Thyroid gland (tissue), 4 donors: ENCODE results near the gene PIK3CD. TPM values are rescaled to one million over a fixed set of nuclear protein-coding genes. Genes with fewer than 3 reads are reported as not detected.

Source experiments
- DNase-seq, 2 donors: peaks; one replicate each; pipeline ENCODE4 v3.0.0-alpha.2; 2019
- H3K27ac ChIP-seq, 3 donors: fragments of 200-600 bp; sonication (generic); 1 replicate in 2 of 3; 2 replicates in 1 of 3; pipeline ENCODE4 v1.5.1; 2016 to 2019; ENCODE audit warnings: mild to moderate bottlenecking in 1 of 3, moderate library complexity in 1 of 3
- H3K27me3 ChIP-seq: fragments of 200-600 bp; sonication (generic); one replicate; pipeline ENCODE4 v1.5.1; 2019
- H3K36me3 ChIP-seq, 2 donors: fragments of 200-600 bp; sonication (generic); one replicate each; pipeline ENCODE4 v1.5.1; 2016 to 2019
- H3K4me1 ChIP-seq, 2 donors: fragments of 200-600 bp; sonication (generic); one replicate each; pipeline ENCODE4 v1.5.1; 2017 to 2019
- H3K4me3 ChIP-seq, 3 donors: fragments of 200-600 bp; sonication (generic); replicated peaks in 1 of 3; 1 replicate in 2 of 3; 2 replicates in 1 of 3; pipeline ENCODE4 v1.5.1; 2016; ENCODE audit warnings: mild to moderate bottlenecking in 1 of 3
- H3K9me3 ChIP-seq: fragments of 200-600 bp; sonication (generic); one replicate; pipeline ENCODE4 v1.5.1; 2017
- POLR2A ChIP-seq, 2 donors: fragments of 450-650 bp; IDR thresholded peaks; one replicate each; pipeline ENCODE4 v1.6.1; 2017; ENCODE audit warnings: antibody characterized with exemption in 2 of 2, mild to moderate bottlenecking in 2 of 2, moderate library complexity in 1 of 2
- WGBS, 2 donors: methylation state at CpG; one replicate each; pipeline ENCODE4 v1.1.5; 2017; 5-methylcytosine and 5-hydroxymethylcytosine counted together
- intact Hi-C: fragments of 100-400 bp; cut with DNase I; formaldehyde crosslinking; loops from one replicate; pipeline ENCODE4 v1.15.1; 2023
- total RNA-seq, 4 donors: library from RNA; depleted of rRNA; stranded (reverse); fragments of >200 nt; gene quantifications; one replicate each; pipeline ENCODE4 v1.2.3, GENCODE V29; 2016
- TF ChIP-seq, protein P1 (sequence below), 6 experiments: fragments of 200-600 bp in 3 of 6; fragments of 450-650 bp in 3 of 6; sonication (generic) in 3 of 6; IDR thresholded peaks; one replicate each; pipeline ENCODE4 v1.5.1; 2016 to 2019; ENCODE audit warnings: antibody characterized with exemption in 6 of 6, mild to moderate bottlenecking in 2 of 6, inconsistent platforms in 1 of 6, moderate library complexity in 1 of 6

The PIK3CD gene
- total RNA-seq, 4 donors from 2014 or later = 5.9 to 9.5 (median 7.7) TPM

GRCh38 chr1:9652379-9653209 is 1.1 kb downstream of the PIK3CD start:
- TF ChIP-seq POLR2A (IDR thresholded peaks at IDR 0.05) = no peak
- TF ChIP-seq, protein P1, sequence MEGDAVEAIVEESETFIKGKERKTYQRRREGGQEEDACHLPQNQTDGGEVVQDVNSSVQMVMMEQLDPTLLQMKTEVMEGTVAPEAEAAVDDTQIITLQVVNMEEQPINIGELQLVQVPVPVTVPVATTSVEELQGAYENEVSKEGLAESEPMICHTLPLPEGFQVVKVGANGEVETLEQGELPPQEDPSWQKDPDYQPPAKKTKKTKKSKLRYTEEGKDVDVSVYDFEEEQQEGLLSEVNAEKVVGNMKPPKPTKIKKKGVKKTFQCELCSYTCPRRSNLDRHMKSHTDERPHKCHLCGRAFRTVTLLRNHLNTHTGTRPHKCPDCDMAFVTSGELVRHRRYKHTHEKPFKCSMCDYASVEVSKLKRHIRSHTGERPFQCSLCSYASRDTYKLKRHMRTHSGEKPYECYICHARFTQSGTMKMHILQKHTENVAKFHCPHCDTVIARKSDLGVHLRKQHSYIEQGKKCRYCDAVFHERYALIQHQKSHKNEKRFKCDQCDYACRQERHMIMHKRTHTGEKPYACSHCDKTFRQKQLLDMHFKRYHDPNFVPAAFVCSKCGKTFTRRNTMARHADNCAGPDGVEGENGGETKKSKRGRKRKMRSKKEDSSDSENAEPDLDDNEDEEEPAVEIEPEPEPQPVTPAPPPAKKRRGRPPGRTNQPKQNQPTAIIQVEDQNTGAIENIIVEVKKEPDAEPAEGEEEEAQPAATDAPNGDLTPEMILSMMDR (IDR thresholded peaks at IDR 0.05) = no peak
- DNase-seq = no peak
- Histone ChIP-seq H3K4me1 (peaks cover 4 to 16% of the 10 kb centered on the region in 2 donors), H3K9me3 (no peaks in the 10 kb centered on the region), H3K4me3 (peak overlapping the region in 1 of 3 donors; percentile 38), H3K27ac (no peak overlapping the region), H3K27me3 (no peaks in the 10 kb centered on the region), H3K36me3 (no peaks in the 10 kb centered on the region)
- WGBS, 2 donors = 8 to 9% methylated on average over 35 to 48 of the region's 55 CpGs
- intact Hi-C loops = no loop called here

DNA sequence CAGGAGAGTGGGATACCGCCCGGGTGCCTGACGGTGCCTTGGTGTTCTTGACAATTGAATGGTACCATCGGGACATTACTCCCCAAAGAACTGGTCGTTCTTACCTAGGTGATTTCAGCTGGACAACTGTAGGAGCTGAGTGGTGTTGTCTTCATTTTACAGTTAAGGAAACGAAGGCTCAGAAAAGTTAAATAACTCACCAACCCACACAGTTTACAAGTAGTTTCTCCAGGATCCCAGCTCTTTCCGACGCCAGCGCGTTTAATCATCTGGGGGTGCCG is 1.6 kb downstream of the PIK3CD start:
- H3K4me3 ChIP-seq = no peak overlapping the region
- no peaks in the 10 kb centered on the region for H3K9me3 ChIP-seq
- no peak for DNase-seq
- H3K27me3 ChIP-seq = no peaks in the 10 kb centered on the region
- H3K27ac ChIP-seq = no peak overlapping the region
- no peaks in the 10 kb centered on the region for H3K36me3 ChIP-seq
- intact Hi-C loops = no loop called here
- H3K4me1 ChIP-seq = peaks cover 4 to 16% of the 10 kb centered on the region in 2 donors
- TF ChIP-seq, protein P1 (IDR thresholded peaks at IDR 0.05) = no peak
- no peak for TF ChIP-seq POLR2A (IDR thresholded peaks at IDR 0.05)
- WGBS, 2 donors = 52 to 60% methylated on average over 8 to 11 of the region's 11 CpGs

DNA sequence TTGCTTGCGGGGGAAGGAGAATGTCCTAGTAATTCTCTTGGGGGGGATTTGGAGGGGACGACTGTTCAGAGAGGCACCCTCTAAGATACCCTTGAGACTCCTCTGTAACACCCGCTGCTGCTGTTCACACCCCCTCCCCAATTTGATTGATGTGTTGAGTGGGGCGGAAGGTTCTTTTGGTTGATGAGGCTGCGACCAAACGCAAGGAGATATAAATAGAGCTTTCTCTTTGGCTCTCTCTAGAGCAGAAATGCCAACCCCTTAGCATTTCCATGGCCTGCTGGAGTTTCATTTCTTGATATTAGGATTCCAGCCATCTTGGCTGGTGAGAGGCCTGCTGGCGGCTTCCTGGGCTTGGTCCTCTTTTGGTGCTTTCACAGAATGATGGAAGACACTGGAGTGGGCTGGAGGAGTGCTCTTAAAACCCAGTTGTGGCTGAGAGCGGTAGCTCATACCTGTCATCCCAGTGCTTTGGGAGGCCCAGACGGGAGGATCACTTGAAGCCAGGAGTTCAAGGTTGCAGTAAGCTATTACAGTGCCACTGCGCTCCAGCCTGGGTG is 2.0 kb downstream of the PIK3CD start:
- TF ChIP-seq, protein P1 (IDR thresholded peaks at IDR 0.05) = no peak
- no peak for TF ChIP-seq POLR2A (IDR thresholded peaks at IDR 0.05)
- Histone ChIP-seq H3K27ac (no peak overlapping the region), H3K36me3 (no peaks in the 10 kb centered on the region), H3K4me1 (peaks cover 4 to 16% of the 10 kb centered on the region in 2 donors), H3K9me3 (no peaks in the 10 kb centered on the region), H3K4me3 (no peak overlapping the region), H3K27me3 (no peaks in the 10 kb centered on the region)
- WGBS, 2 donors = 57 to 69% methylated on average over 10 of the region's 10 CpGs
- intact Hi-C loops = no loop called here
- DNase-seq = no peak

DNA sequence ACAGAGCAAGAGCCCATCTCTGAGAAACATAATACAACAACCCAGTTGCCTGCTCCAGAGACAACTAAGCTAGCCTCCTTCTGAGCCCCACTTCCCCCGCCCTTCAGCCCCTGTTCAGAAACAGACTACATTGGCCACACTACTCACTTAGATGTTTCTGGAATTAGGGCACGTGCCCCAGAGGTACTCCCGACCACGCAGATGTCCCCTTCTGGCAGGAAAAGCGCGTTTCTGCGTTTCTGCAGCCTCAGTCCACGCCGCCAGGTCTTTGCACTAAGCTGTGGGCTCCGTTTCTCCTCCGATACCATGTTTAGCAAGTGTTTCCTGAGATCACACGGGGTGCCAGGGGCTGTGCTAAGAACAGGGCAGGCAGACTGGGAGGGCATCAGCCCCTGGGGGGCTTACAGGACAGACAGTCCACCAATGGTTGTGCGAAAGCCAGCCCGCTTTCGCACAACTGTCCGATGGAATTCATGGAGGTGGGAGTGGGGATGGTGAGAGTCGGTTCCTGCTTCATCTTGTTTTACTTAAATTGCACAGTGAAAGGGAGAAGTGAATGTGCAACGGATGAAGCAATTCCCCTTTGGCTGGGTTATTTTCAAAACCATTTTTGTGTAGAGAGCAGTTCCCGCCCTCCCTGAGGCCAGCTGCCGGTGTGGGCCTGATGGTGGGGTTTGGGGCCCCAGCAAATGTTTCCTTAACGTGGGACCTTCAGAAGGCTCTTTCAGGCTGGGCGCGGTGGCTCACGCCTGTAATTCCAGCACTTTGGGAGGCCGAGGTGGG is 2.7 kb downstream of the PIK3CD start:
- 79 to 87% methylated on average over 25 of the region's 25 CpGs for WGBS, 2 donors
- intact Hi-C loops = no loop called here
- no peak overlapping the region for H3K27ac ChIP-seq

More for the DNA sequence above, 2.7 kb downstream of the PIK3CD start:
- no peak for DNase-seq
- Histone ChIP-seq H3K9me3 (no peaks in the 10 kb centered on the region), H3K4me1 (peaks cover 4 to 16% of the 10 kb centered on the region in 2 donors), H3K36me3 (no peaks in the 10 kb centered on the region), H3K4me3 (no peak overlapping the region), H3K27me3 (no peaks in the 10 kb centered on the region)
- no peak for TF ChIP-seq POLR2A (IDR thresholded peaks at IDR 0.05)
- TF ChIP-seq, protein P1 (IDR thresholded peaks at IDR 0.05) = no peak
